ENCODE results near the gene HSD17B13.
"Not testable (repeated sequence)": the region's sequence is repeated elsewhere in the genome, so short reads cannot be mapped to it uniquely, and the experiment has no call there.

Gene HSD17B13

GRCh38 chr4:87322754-87323153 lies at the start of gene HSD17B13:
TSS of gene HSD17B13 (minus strand) at chr4:87322882. CDS start at chr4:87322841, 41 bp downstream.
- H3K9me3 Mint-ChIP-seq, result no peaks in the 10 kb centered on the region
- H3K27ac Mint-ChIP-seq, result no peak within 1 kb of the TSS

GRCh38 chr4:87370068-87370467 lies 47.4 kb upstream of the HSD17B13 start:
- no peak overlapping the region for H3K27ac Mint-ChIP-seq
- H3K4me1 Mint-ChIP-seq, result no peaks in the 10 kb centered on the region
- peaks cover 10% of the 10 kb centered on the region for H3K36me3 Mint-ChIP-seq
- H3K27me3 Mint-ChIP-seq, result no peaks in the 10 kb centered on the region
- H3K9me3 Mint-ChIP-seq, result no peaks in the 10 kb centered on the region
- no peak overlapping the region for H3K4me3 Mint-ChIP-seq

More at GRCh38 chr4:87322754-87323153, at the start of gene HSD17B13:
- H3K4me3 Mint-ChIP-seq, result no peak within 1 kb of the TSS
- H3K36me3 Mint-ChIP-seq, result no peaks in the 10 kb centered on the region
- no peaks in the 10 kb centered on the region for H3K27me3 Mint-ChIP-seq
- no peaks in the 10 kb centered on the region for H3K4me1 Mint-ChIP-seq

GRCh38 chr4:87366521-87367162 lies 44.0 kb upstream of the HSD17B13 start:
- Mint-ChIP-seq H3K9me3 (no peaks in the 10 kb centered on the region), H3K4me3 (no peak overlapping the region), H3K27ac (no peak overlapping the region), H3K4me1 (no peaks in the 10 kb centered on the region), H3K36me3 (peaks cover 9% of the 10 kb centered on the region), H3K27me3 (no peaks in the 10 kb centered on the region)

- H3K27me3 Mint-ChIP-seq, result no peaks in the 10 kb centered on the region
- H3K9me3 Mint-ChIP-seq, result no peaks in the 10 kb centered on the region
- H3K27ac Mint-ChIP-seq, result no peak overlapping the region
- H3K4me3 Mint-ChIP-seq, result no peak overlapping the region
- H3K36me3 Mint-ChIP-seq, result peaks cover 5% of the 10 kb centered on the region
- H3K4me1 Mint-ChIP-seq, result no peaks in the 10 kb centered on the region
Measured at GRCh38 chr4:87365348-87365747, 42.7 kb upstream of the HSD17B13 start.

GRCh38 chr4:87363552-87363951 lies 40.9 kb upstream of the HSD17B13 start:
- Mint-ChIP-seq H3K27me3 (no peaks in the 10 kb centered on the region), H3K9me3 (no peaks in the 10 kb centered on the region), H3K36me3 (peaks cover 5% of the 10 kb centered on the region), H3K4me1 (no peaks in the 10 kb centered on the region), H3K4me3 (no peak overlapping the region), H3K27ac (no peak overlapping the region)

- Mint-ChIP-seq H3K27ac (no peak overlapping the region), H3K27me3 (no peaks in the 10 kb centered on the region), H3K9me3 (no peaks in the 10 kb centered on the region), H3K4me1 (no peaks in the 10 kb centered on the region), H3K4me3 (no peak overlapping the region), H3K36me3 (peaks cover 6% of the 10 kb centered on the region)
Measured at GRCh38 chr4:87360338-87360935, 37.8 kb upstream of the HSD17B13 start.

- Mint-ChIP-seq H3K9me3 (no peaks in the 10 kb centered on the region), H3K4me3 (no peak overlapping the region), H3K27me3 (no peaks in the 10 kb centered on the region), H3K27ac (no peak overlapping the region), H3K36me3 (peaks cover 5% of the 10 kb centered on the region), H3K4me1 (no peaks in the 10 kb centered on the region)
Measured at GRCh38 chr4:87359258-87359657, 36.6 kb upstream of the HSD17B13 start.

GRCh38 chr4:87356832-87357526 lies 34.3 kb upstream of the HSD17B13 start:
- Mint-ChIP-seq H3K4me3 (no peak overlapping the region), H3K27me3 (no peaks in the 10 kb centered on the region), H3K4me1 (no peaks in the 10 kb centered on the region), H3K36me3 (peaks cover 9% of the 10 kb centered on the region), H3K27ac (no peak overlapping the region), H3K9me3 (no peaks in the 10 kb centered on the region)

- Mint-ChIP-seq H3K36me3 (peaks cover 7% of the 10 kb centered on the region), H3K4me1 (no peaks in the 10 kb centered on the region), H3K27ac (no peak overlapping the region), H3K9me3 (no peaks in the 10 kb centered on the region), H3K4me3 (no peak overlapping the region), H3K27me3 (no peaks in the 10 kb centered on the region)
Measured at GRCh38 chr4:87354168-87355102, 31.8 kb upstream of the HSD17B13 start.

- H3K27ac Mint-ChIP-seq, result no peak overlapping the region
- no peaks in the 10 kb centered on the region for H3K9me3 Mint-ChIP-seq
- H3K36me3 Mint-ChIP-seq, result peaks cover 7% of the 10 kb centered on the region
- H3K4me1 Mint-ChIP-seq, result no peaks in the 10 kb centered on the region
- H3K4me3 Mint-ChIP-seq, result no peak overlapping the region
- no peaks in the 10 kb centered on the region for H3K27me3 Mint-ChIP-seq
Measured at GRCh38 chr4:87353592-87353991, 30.9 kb upstream of the HSD17B13 start.

- Mint-ChIP-seq H3K27me3 (no peaks in the 10 kb centered on the region), H3K36me3 (peaks cover 33% of the 10 kb centered on the region), H3K27ac (no peak overlapping the region), H3K9me3 (peaks cover 6% of the 10 kb centered on the region), H3K4me1 (no peaks in the 10 kb centered on the region), H3K4me3 (no peak overlapping the region)
Measured at GRCh38 chr4:87345139-87345538, 22.5 kb upstream of the HSD17B13 start.

GRCh38 chr4:87342872-87343271 lies 20.2 kb upstream of the HSD17B13 start:
- H3K27me3 Mint-ChIP-seq, result no peaks in the 10 kb centered on the region
- no peaks in the 10 kb centered on the region for H3K4me1 Mint-ChIP-seq
- no peak overlapping the region for H3K4me3 Mint-ChIP-seq
- H3K27ac Mint-ChIP-seq, result no peak overlapping the region
- H3K36me3 Mint-ChIP-seq, result peaks cover 50% of the 10 kb centered on the region
- peaks cover 6% of the 10 kb centered on the region for H3K9me3 Mint-ChIP-seq

- H3K4me1 Mint-ChIP-seq, H3K27me3 Mint-ChIP-seq, H3K4me3 Mint-ChIP-seq, H3K9me3 Mint-ChIP-seq, H3K27ac Mint-ChIP-seq: not testable (repeated sequence)
- peaks cover 55% of the 10 kb centered on the region for H3K36me3 Mint-ChIP-seq
Measured at GRCh38 chr4:87341954-87342635, 19.4 kb upstream of the HSD17B13 start.

GRCh38 chr4:87339440-87339839 lies 16.8 kb upstream of the HSD17B13 start:
- Mint-ChIP-seq H3K27me3 (no peaks in the 10 kb centered on the region), H3K27ac (no peak overlapping the region), H3K4me3 (no peak overlapping the region), H3K9me3 (no peaks in the 10 kb centered on the region), H3K4me1 (no peaks in the 10 kb centered on the region), H3K36me3 (peaks cover 52% of the 10 kb centered on the region)

GRCh38 chr4:87337361-87337760 lies 14.7 kb upstream of the HSD17B13 start:
- Mint-ChIP-seq H3K27ac (no peak overlapping the region), H3K4me1 (no peaks in the 10 kb centered on the region), H3K9me3 (no peaks in the 10 kb centered on the region), H3K36me3 (peaks cover 54% of the 10 kb centered on the region), H3K4me3 (no peak overlapping the region), H3K27me3 (no peaks in the 10 kb centered on the region)

Data from activated naive CD4-positive, alpha-beta T cell treated with anti-CD3 and anti-CD28 coated beads, Interleukin-2, amount 50 U/mL, for 24 hours (primary cell).